GM20000 (cell line): ENCODE results near the gene TMEM183A.
"Not testable (repeated sequence)": the region's sequence is repeated elsewhere in the genome, so short reads cannot be mapped to it uniquely, and the experiment has no call there.

Source experiments
- DNase-seq: peaks from one replicate; pipeline ENCODE4 v3.0.0; 2012; ENCODE audit warnings: low spot score
- TF ChIP-seq, protein P1 (sequence below): IDR thresholded peaks from 2 replicates; pipeline ENCODE4 v1.5.1; 2012; ENCODE audit warnings: mild to moderate bottlenecking, control low read depth; ENCODE audit errors: extremely low read depth, missing control alignments

Gene TMEM183A

DNA sequence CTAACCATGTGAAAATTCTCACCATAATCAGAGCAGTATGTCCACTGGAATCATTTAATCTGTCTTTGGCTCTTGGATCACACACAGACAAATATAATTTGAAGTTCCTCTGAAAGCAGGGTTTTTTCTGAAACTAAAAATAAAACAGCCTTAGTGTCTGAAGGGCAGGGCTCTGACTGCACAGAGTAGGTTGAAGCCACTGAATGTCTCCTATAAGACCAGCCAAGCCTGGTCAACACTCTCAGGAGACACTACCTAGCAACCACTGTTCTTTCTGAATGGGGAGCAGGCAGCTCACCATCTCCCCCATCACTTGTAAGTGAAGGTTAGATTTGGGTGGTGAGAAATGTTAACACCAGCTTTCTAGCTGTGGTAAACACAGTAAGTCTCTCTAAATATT lies 16.1 kb upstream of the TMEM183A start:
- no peak for DNase-seq
- TF ChIP-seq, protein P1, sequence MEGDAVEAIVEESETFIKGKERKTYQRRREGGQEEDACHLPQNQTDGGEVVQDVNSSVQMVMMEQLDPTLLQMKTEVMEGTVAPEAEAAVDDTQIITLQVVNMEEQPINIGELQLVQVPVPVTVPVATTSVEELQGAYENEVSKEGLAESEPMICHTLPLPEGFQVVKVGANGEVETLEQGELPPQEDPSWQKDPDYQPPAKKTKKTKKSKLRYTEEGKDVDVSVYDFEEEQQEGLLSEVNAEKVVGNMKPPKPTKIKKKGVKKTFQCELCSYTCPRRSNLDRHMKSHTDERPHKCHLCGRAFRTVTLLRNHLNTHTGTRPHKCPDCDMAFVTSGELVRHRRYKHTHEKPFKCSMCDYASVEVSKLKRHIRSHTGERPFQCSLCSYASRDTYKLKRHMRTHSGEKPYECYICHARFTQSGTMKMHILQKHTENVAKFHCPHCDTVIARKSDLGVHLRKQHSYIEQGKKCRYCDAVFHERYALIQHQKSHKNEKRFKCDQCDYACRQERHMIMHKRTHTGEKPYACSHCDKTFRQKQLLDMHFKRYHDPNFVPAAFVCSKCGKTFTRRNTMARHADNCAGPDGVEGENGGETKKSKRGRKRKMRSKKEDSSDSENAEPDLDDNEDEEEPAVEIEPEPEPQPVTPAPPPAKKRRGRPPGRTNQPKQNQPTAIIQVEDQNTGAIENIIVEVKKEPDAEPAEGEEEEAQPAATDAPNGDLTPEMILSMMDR: no peak

DNA sequence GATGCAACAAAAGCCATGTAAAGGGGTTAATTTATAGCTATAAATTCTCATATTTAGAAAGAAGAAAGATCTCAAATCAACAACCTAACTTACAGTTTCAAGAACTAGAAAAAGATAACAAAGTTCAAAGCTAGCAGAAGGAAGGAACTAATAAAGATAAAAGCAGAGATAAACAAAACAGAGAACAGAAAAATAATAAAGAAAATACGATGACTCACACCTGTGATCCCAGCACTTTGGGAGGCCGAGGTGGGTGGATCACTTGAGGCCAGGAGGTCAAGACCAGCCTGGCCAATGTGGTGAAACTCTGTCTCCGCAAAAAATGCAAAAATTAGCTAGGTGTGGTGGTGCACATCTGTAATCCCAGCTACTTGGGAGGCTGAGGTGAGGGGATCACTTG lies 12.4 kb upstream of the TMEM183A start:
- TF ChIP-seq, protein P1: no peak
- DNase-seq: no peak

DNA sequence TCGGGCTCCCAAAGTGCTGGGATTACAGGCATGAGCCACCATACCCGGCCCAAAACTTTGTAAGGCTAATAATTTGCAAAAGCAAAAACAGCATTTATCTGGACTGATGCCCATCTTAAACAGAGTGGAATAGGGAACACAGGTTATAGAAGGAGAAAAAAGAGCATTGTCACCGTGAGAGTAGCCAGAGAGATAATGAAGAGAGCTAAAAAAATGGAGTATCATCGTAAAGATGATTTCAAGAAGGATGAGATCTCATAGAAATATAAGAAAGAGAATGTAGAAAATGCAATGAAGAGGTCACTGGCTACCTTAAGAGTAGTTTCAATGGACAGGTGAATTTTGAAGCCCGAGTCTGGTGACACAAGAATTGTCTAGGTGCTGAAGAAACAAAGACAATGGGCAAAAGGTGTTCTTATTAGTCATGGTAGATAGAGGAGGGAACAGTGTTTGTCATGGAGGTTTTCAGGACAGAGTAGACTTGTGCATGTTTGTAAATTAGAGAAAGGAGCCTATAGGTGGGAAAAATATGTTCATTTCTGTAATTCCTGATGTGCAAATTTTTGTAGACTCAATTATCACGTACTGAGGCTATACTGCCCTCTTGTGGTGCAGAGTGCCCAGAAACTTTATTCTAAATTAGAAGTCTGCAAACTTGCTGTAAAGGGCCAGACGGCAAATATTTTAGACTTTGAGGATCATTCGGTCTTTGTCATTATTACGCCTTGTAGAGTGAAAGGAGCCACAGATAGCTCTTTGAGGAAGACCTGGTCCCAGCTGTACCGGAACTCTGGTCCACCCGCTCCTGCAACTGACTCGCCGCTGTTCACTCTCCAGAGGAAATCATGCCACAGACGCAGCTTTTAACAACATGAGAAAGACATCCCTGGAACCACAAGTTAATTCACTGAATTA lies 8.1 kb upstream of the TMEM183A start:
- TF ChIP-seq, protein P1: peak; percentile 28
- DNase-seq: peak; percentile 38

DNA sequence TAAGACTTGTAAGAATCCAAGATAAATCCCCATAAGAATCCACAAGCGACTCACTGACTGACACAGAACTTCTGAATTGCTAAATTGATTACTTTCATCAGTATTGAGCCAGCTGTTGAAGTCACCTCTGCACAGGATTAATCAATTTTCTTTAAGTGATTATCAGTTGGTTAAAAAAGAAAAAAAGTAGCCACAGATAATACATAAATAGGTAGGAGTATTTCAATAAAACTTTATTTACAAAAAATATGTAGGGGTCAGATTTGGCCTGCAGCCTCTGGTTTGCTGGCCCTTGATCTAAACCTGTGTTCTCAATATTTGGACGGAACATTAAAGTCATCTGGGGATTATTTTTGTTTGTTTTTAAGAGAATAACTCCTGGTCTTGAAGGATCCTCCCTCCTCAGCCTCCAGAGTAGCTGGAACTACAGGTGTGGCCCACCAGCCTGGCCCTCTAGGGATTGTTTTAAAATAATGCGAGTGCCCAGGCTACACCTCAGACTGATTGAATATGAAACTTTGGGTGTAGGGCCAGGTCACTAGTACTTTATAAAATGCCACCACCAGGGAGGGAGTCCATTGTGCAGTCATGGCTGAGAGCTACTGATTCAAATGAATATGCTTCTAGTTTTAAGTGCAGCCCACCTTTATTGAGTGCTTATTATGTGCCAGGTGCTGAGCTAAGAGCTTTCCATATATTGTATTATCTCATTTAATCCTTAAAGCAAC lies 6.8 kb upstream of the TMEM183A start:
- no peak for DNase-seq
- TF ChIP-seq, protein P1: no peak

DNA sequence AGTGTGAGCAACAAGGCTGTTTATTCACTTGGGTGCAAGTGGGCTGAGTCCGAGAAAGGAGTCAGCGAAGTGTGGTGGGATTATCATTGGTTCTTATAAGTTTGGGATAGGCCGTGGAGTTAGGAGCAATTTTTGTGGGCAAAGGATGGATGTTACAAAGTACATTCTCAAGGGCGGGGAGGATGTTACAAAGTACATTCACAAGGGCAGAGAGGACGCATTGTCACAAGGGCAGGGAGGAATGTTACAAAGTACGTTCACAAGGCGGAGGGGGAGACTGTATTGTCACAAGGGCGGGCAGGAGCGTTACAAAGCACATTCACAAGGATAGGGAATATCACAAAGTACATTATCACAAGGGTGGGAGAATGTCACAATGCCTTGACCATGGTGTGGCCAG lies 5.2 kb upstream of the TMEM183A start:
- no peak for DNase-seq
- TF ChIP-seq, protein P1: no peak

DNA sequence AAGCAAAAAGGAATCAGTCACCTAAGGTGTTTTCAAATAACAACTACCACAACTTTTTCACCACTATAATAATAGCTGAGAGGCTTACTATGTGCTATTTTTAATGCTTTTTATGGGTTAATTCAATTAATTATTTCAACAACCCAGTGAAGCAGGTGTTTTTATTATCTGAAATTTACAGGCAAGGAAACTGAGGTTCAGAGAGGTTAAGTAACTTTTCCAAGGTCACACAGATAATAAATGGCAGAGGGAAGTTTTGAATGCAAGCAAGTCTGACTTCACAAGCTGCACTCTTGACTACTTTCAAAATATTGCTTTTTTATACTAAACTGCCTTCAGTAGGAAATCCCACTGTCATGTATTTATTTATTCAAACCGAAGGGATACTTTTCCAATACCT lies 4.2 kb upstream of the TMEM183A start:
- DNase-seq: no peak
- TF ChIP-seq, protein P1: no peak

DNA sequence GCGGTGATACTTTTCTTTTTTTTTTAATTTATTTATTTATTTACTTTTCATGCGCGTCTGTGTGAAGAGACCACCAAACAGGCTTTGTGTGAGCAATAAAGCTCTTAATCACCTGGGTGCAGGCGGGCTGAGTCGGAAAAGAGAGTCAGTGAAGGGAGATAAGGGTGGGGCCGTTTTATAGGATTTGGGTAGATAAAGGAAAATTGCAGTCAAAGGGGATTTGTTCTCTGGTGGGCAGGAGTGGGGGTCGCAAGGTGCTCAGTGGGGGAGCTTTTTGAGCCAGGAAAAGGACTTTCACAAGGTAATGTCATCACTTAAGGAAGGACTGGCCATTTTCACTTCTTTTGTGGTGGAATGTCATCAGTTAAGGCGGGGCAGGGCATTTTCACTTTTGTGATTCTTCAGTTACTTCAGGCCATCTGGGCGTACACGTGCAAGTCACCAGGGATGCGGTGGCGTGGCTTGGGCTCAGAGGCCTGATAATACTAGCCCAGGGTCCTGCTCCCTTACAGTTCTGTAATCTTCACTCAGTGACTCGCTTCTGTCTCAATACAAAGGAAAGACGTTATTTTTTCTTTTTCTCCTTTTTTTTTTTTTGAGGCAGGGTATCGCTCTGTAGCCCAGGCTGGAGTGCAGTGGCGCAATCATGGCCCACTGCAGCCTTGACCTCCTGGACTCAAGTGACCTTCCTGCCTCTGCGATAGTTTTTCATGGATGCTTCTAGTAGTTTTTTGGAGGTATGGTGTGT lies 1.6 kb upstream of the TMEM183A start:
- DNase-seq: not testable (repeated sequence)
